Measurements from ENCODE around the gene ATP11C.
"Not testable (repeated sequence)": the region's sequence is repeated elsewhere in the genome, so short reads cannot be mapped to it uniquely, and the experiment has no call there.

ATP11C gene

DNA sequence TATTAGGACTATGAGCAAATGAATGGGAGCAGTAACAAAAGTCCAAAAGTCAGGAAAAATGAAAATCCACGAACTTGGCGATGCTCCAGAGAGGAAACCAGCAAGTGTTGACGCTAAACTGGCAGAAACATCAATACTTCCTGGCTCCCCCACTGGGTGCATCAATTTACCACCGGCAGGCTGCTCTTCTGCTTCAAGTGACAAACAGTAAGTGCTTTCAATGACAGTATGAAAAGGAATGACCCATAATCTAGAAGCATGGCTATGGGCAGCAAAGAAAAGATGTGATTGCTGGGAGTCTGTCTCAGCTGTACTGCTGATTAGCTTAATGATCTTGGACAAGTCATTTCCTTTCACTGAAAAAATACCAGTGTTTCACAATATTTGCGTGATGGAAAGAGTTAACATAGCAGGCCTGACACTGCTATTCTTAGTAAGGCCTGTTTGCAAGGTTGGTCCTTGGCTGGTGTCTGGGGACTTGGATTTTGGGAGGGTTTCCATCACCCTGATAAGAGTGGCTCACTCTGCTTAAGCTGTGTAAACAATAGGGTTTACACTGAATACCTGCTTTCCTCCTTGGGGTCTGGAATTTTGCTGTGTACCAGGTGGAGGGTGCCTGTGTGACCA lies 8.7 kb downstream of the ATP11C start:
- no peak for DNase-seq

DNA sequence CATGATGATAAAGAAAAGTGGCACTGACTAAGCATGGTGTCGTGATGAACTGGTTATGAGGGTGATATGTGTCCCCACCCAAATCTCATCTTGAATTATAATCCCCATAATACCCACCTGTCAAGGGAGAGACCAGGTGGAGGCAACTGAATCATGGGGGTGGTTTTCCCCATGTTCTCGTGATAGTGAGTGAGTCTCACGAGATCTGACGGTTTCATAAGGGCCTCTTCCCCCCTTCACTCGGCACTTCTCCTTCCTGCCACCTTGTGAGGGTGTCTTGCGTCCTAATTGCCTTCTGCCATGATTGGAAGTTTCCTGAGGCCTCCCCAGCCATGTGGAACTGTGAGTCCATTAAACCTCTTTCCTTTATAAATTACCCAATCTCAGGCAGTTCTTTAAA lies 11.7 kb downstream of the ATP11C start:
- not testable (repeated sequence) for DNase-seq

DNA sequence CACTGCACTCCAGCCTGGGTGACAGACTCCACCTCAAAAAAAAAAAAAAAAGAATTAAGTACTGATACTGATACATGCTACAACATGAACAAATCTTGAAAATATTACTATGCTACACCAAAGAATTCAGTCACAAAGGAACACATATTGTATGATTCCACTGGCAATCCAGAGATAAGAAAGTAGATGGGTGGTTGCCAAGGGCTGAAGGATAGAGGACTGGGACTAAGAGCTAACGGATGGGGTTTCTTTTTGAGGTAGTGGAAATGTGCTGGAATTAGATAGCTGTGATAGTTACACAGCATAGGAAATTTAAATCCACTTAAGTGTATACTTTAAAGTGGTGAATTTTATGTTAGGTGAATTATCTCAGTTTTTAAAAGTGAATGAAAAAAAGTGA lies 12.5 kb downstream of the ATP11C start:
- no peak for DNase-seq

DNA sequence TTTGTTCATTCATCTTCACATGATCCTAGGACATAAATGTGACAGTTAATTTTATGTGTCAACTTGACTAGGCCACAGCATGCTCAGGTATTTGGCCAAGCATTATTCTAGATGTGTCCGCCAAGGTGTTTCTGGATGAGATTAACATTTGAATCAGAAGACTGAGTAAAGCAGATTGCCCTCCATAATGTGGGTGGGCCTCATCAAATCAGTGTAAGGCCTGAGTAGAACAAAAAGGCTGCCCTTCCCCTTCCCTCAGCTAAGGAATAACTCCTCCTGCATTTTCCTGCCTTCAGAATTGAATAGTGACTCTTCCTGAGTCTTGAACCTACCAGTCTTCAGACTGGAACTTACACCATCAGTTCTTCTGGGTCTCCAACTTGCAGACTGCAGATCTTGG lies 18.4 kb downstream of the ATP11C start:
- DNase-seq = no peak

DNA sequence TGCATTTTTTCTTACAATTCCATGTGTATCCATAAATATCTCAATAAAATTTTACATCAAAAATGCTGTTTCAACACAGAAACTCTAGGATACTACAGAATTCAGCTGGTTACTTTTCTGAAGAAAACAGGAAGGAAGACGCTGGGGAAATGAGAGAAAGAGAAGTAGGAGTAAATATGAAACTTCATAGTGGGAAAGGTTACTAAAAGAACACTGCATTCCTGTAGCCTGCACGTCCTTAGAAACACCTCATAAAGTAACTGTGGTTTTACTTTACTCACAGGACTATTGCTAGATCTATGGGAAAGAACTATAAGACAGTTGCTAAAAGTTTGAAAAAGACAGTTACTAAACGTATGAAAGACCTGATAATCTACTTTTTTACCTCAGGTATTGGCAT lies 23.1 kb downstream of the ATP11C start:
- DNase-seq = no peak

DNA sequence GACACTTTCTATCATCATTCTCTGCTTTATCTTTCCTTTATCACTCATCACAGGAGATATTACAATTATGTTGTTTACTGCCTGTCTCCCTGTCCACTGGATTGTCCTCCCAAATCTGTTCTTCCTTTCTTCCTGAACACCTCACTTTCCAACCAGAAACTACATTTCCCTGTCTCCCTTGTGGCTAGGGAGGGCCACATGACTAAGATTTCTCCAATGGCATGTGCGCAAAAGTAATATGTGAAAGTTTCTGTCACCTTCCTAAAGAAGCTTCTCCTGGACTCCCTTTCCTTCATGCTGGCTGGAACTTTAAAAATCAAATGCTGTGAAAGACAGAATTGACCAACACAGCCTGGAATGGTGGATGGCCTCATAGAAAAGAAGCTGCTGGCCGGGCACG lies 25.8 kb downstream of the ATP11C start:
- DNase-seq = no peak

DNA sequence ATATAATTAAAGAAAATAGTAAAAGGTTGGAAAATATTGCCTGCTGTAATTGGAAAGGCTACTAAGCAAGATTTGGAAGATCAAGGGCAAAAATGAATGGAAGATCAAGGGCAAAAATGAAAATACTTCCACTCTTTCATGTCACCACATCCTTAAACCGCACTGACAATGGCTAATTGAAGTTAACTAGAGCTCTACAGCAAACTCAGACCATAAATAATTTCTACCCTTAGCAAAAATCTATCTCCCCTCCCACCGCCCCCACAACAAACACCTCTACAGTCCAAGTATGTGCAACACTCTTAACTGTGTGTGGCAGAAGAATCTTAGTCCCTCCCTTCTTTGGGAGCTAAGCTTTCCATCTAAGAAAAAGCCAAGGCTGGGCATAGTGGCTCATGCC lies 27.1 kb downstream of the ATP11C start:
- no peak for DNase-seq

DNA sequence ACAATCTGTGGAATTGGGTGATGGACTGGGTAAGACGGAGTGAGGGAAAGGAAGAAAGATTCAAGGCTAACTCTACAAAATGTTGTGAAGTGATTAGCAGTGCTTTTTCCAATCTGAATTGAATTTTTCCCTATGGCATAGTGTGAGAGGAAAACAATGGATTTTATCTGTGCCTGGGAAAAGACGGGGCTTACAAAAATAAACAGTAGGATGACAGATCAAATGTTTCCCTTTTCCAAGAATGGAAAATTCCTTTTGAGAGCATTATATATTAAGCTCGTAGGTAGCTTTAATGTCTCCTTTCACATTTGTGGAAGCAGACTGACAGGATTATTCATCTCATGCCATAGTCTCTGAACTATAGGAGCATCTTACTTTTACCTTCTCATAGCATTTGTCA lies 27.8 kb downstream of the ATP11C start:
- DNase-seq = no peak

DNA sequence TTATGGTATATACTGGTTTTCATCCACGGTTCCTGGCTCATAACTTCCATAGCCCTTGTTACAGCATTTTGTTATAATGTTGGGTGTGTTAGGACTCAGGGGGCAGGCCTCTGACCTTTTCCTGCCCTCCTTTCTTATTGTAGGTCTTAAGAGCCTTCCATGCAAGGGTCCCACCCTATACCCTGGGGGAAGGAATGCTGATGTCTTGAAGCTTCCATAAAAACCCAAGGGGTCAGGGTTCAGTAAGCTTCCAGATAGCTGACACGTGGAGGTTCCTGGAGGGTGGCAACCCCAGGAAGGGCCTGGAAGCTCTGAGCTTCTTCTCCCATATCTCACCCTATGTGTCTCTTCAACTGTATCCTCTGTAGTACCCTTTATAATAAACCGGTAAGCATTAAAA lies 29.6 kb downstream of the ATP11C start:
- no peak for DNase-seq

DNA sequence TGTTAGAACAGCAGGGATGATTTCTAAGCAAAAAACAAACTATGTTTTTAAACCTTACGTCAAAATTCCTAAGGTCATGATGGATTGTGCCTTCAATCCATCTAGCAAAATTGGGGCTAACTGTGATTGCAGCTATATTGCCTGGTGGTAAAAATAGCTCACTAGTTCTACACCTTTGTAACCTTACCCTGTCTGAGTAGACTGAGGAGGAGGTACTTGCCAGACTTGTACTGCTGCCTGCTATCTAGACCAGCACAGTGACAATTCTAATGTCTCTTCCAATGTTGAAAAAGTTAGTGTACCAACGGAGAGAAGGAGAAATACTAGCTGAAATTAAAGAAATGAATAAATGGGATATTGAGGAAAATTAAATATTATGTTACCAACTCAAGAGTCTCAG lies 30.3 kb downstream of the ATP11C start:
- no peak for DNase-seq

DNA sequence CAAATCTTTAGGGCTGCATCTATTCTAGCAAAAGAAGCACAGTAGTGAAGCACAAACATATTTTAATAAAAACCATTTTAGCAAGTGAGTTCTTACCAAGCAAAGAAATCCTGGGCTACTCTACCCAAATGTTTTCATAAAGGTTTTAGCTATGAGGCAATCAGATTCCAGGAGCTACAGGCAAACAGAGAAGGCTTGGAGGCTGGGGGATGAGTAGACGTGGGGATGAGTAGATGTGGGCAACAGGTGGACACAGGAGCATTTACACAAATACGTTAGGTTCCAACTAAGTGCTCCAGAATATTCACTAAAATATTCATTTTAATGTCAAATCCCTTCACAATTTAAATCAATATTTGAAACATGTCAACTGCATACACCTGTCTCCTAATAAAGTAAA lies 34.5 kb downstream of the ATP11C start:
- DNase-seq = no peak

DNA sequence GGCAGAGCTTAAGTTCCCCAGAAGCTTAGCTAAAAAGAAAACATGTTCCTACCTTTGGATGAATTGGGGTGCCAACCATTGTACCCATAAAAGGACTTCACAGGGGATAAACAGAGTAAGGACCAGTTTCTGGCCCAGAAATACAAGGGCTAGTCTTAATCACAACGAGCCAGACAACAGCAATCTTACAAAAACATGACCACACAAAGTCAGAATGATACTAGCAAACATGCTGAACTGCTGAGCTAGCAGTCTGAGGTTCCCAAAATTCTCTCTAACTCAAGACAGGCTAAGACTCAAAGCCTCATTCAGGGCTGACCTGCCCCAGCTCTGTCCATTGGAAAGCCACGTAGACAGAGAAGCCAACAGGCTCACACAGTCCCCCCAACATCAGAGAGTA lies 40.3 kb downstream of the ATP11C start:
- DNase-seq = no peak

DNA sequence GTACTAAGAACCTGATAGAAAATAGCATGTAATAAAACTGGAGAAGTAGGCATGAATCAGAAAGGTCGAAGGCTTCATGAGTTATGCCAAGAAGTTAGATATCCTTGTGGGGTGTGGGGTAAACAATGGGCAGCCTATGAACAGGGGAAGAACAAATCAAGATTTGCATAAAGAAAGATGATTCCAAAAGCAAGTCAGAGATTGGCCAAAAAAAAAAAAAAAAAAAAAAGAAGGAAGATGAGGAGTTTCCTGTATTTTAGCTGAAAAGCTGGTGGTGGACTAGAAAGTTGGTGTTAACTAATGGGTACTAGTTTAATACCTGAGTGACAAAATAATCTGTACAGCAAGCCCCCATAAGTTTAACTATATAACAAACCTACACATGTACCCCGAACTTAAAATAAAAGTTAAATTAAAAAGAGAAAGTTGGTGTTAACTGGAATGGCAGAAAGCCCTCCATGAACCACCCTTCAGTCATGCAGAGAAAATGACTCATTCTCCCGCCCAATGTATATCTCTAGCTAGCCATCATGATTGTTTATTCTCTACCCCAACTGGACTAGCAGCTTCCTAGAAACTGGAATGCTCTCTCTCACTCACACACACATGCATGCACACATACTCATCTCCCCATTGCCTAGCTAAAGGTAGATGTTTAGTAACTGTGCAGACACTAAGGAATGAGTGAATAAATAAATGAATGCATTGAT lies 41.7 kb downstream of the ATP11C start:
- DNase-seq = no peak

DNA sequence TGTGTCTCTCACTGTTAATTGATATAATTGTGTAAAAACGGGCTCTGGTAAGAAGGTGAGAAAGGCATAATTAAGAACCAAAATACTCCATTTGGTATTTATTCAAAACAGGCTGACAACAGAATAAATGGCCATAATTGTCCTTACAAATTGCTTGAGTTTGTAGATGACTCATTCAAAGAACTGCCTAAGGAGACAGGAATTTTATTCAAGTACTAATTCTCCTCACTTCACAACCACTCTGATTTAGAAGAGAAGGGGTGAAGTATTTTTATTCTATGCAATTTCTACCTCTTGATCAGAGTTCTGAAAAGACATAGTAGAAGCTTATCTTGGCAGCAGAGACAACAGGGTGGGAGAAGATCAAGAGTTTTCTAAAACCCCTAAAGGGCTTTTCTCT lies 43.1 kb downstream of the ATP11C start:
- no peak for DNase-seq

DNA sequence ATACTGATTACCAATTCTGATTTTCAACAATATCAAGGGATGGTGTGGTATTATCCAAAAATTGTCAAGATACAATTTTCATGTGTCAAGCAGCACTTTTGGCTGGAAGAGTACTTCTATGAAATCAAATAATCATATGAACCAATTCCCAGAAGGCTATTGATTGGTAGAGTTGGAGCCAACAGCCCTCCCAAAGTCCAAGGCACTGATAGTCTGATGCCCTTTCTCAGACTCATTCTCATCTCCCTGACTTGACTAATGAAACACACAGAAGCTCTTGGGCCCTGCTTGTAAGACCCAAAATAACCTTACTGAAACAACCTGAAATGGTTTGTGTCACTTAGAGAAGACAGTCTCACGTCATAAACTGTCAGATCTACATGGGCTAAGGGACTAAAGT lies 48.9 kb downstream of the ATP11C start:
- DNase-seq = no peak

DNA sequence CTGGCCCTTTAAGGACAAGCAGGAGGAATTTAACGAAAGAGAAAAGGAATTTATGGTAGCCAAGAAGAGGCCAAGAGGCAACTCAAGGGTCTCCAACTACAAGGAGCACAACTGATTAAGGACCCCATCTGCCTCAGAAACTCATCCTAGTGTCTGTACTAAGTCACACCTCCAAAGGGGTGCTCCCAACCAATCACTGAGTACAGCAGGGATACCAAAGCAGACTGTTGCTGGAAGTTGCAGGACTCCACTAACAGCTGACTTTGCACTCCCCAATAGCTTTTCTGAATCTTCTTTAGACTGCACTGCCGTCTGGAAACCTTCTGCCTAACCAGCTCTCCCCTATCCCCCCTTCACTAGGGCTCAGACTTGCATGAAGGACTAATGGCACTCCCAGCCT lies 50.6 kb downstream of the ATP11C start:
- DNase-seq = no peak

DNA sequence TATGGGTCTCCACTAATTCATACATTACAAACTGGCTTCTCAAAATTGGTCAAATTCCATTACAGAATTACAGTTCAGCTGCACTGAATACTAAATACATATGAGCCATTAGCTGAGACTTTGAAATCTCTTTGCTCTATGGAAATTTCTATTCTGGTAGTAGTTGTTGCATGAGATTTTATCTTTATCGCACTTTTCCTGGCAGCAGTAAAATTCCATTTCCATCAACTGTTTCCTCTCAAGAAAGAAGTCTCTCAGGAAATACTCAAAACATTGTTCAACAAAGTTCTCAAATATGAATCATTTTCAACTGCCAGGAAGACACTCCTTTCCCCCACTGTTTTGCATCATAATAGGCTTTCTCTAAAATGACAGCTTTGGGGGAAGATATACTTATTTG lies 51.3 kb downstream of the ATP11C start:
- no peak for DNase-seq

DNA sequence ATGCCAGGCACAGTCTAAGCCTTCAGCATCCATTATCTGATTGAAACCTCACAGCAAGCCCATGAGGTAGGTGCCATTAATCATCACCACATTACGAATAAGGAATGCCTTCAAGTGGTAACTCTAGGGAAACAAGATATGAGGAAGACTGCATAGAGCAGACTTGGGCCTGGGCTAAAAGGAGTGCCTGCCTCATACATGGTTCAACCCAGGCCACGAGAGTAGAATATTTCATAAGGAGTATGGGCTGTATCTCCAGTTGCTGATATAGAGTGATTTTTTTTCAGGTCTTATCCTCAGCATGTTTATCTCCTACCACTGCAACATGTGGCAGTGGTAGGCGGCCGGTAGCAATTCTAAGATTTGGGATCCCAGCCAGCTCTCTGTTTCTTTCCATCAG lies 51.7 kb downstream of the ATP11C start:
- no peak for DNase-seq

DNA sequence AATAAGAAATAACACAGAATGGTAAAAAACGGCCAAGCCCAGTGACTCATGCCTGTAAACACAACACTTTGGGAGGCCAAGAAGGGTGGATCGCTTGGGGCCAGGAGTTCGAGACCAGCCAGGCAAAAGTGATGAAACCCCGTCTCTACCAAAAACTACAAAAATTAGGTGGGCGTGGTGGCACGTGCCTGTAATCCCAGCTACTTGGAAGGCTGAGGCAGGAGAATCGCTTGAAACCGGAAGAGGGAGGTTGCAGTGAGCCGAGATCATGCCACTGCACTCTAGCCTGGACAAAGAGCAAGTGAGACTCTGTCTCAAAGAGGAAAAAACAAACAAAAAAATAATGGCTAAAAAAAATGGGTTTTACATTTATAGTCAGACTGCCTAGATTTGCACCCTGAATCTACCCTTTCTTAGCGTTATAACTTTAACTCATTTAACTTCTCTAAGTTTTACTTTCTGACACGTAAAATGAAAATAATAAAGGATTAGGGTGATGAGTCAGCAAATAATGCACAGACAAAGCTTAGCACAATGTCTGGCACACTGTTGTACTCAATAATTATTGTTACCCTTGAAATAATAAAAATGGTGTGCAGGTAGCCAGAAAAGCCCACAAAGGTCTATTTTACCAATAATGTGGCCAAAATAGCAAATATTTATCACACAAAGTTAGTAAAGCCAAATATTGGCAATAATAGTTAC lies 55.0 kb downstream of the ATP11C start:
- no peak for DNase-seq

DNA sequence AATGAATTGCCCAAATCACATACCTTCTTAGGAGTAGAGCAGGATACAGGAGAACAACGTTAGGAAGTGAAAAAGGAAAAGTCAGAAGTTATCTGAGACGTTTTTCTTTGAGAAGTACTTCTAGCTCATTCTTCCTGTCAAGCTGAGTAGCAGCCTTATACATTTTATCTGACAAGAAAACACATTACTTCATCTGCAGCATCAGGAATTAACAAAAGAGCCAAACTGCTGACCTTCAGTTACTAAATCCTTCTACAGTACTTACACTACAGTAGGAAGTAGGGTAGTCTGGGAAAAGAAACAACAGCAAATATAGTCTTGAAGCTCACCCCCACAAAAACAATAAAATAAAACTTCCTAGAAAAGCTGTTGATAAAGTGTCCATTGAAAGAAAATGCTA lies 57.0 kb downstream of the ATP11C start:
- DNase-seq = no peak

DNA sequence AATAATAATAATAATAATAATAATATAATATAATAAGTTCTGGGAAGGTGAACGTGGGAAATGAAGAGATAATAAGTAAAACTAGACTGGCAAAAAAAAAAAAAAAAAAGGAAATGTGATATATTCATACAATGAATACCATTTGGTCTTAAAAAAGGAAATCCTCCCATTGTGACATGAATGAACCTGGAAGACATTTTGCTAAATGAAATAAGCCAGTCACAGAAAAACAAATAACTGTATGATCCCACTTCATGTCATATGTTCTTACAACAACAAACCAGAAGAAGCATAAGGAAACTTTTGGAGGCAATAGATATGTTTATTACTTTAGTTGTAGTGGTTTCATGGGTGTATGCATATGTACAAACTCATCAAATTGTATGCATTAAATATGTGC lies 63.1 kb downstream of the ATP11C start:
- DNase-seq = no peak

DNA sequence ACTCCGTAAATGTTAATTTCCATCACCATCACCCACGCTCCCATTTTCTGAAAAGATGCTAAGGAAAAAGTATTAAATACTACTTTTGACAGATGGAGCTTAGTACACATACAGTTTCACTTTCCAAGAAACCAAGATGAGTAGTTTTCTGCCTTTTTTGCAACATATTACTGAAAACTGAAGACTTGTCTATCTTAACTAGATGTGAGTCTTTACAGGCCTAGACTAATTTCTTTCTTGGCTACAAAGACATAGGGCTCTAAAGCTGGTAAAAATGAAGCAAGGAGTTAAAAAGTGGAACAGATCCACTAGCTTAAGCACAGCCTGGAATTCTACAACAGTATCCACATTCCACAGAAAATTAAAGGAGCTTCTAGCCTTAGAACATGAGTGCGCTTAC lies 68.2 kb downstream of the ATP11C start:
- no peak for DNase-seq

DNA sequence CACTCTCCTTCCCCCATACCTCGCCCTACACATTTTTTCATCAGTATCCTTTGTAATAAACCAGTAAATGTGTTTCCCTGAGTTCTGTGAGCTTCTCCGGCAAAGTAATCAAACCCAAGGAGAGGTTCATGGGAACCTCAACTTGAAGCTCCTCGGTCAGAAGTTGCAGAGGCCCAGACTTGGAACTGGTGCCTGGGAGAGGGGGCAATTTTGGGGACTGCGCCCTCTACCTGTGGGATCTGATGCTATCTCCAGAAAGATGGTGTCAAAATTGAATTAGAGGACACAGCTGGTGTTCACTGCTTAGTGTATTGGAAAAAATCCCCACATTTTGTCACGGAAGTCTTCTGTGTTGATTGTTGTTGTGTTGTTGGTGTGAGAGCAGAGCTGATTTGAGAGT lies 70.6 kb downstream of the ATP11C start:
- no peak for DNase-seq

DNA sequence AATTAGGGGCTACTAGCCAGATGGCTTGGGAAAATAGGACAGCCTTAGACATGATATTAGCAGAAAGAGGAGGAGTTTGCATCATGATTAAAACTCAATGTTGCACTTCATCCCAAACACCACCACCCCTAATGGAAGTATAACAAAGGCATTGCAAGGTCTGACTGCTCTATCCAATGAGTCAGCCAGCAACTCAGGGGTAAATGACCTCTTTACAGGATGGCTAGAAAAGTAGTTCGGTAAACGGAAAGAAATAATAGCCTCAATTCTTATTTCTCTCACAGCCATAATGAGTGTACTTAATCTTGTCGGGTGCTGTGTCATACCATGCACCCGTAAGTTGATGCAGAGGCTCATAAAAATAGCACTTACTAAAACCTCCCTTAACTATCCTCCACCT lies 76.0 kb downstream of the ATP11C start:
- not testable (repeated sequence) for DNase-seq

DNA sequence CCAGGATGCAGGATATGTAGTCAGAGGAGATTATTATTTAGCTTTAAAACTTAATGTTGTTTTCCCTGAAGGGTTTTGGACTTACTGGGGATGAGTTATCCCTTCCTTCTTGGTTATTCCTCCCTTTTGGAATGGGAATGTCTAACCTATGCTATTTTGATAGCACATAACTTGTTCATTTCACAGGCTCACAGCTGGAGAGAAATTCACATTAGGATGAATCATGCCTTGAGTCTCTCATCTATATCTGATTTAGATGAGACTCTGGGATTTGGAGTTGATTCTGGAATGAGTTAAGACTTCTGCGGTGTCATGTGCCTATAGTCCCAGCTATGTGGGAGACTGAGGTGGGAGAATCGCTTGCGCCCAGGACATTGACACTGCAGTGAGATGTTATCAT lies 81.1 kb downstream of the ATP11C start:
- no peak for DNase-seq
